CD4-positive, alpha-beta T cell treated with Interleukin-2 at 100 ng/mL for 4 hours (primary cell): ENCODE measurements around the gene PPEF1.
"Not testable (repeated sequence)": the region's sequence is repeated elsewhere in the genome, so short reads cannot be mapped to it uniquely, and the experiment has no call there.

Experiments used
- DNase-seq: peaks from one replicate; pipeline ENCODE4 v3.0.0-alpha.2; 2020; ENCODE audit warnings: low spot score

PPEF1 gene

GRCh38 chrX:18701621-18702361, 5.7 kb upstream of the PPEF1 start:
- no peak for DNase-seq

- no peak for DNase-seq
Measured at GRCh38 chrX:18702362-18703195, 4.9 kb upstream of the PPEF1 start.

GRCh38 chrX:18709833-18710232, 2.4 kb downstream of the PPEF1 start:
- no peak for DNase-seq

GRCh38 chrX:18714910-18715309, 7.5 kb downstream of the PPEF1 start:
- no peak for DNase-seq

GRCh38 chrX:18719852-18720251, 12.4 kb downstream of the PPEF1 start:
- DNase-seq, result no peak

GRCh38 chrX:18721683-18722499, 14.4 kb downstream of the PPEF1 start:
- DNase-seq, result no peak

- no peak for DNase-seq
Measured at GRCh38 chrX:18722500-18723071, 15.1 kb downstream of the PPEF1 start.

GRCh38 chrX:18725310-18725943, 18.0 kb downstream of the PPEF1 start:
- no peak for DNase-seq

GRCh38 chrX:18733287-18733686, 25.8 kb downstream of the PPEF1 start:
- DNase-seq, result no peak

GRCh38 chrX:18739609-18740008, 32.2 kb downstream of the PPEF1 start:
- not testable (repeated sequence) for DNase-seq

GRCh38 chrX:18748499-18748898, 41.1 kb downstream of the PPEF1 start:
- no peak for DNase-seq

GRCh38 chrX:18753631-18754030, 46.2 kb downstream of the PPEF1 start:
- no peak for DNase-seq

- no peak for DNase-seq
Measured at GRCh38 chrX:18755651-18756050, 48.2 kb downstream of the PPEF1 start.

GRCh38 chrX:18757956-18758932, 50.8 kb downstream of the PPEF1 start:
- DNase-seq, result no peak

- DNase-seq, result no peak
Measured at GRCh38 chrX:18761750-18762149, 54.3 kb downstream of the PPEF1 start.

- not testable (repeated sequence) for DNase-seq
Measured at GRCh38 chrX:18763106-18763505, 55.7 kb downstream of the PPEF1 start.

- DNase-seq, result no peak
Measured at GRCh38 chrX:18769364-18769763, 61.9 kb downstream of the PPEF1 start.

GRCh38 chrX:18769812-18770573, 62.5 kb downstream of the PPEF1 start:
- DNase-seq, result no peak

GRCh38 chrX:18789916-18790315, 82.5 kb downstream of the PPEF1 start:
- DNase-seq, result no peak

- no peak for DNase-seq
Measured at GRCh38 chrX:18792828-18793227, 85.4 kb downstream of the PPEF1 start.
